Measurements from ENCODE around the gene RASGRF1. TPM values are rescaled to one million over a fixed set of nuclear protein-coding genes. Genes with fewer than 3 reads are reported as not detected.
"Not testable (repeated sequence)": the region's sequence is repeated elsewhere in the genome, so short reads cannot be mapped to it uniquely, and the experiment has no call there.

Gene RASGRF1
- total RNA-seq, 1 experiment from 2014 or later, result 0.15 TPM

DNA sequence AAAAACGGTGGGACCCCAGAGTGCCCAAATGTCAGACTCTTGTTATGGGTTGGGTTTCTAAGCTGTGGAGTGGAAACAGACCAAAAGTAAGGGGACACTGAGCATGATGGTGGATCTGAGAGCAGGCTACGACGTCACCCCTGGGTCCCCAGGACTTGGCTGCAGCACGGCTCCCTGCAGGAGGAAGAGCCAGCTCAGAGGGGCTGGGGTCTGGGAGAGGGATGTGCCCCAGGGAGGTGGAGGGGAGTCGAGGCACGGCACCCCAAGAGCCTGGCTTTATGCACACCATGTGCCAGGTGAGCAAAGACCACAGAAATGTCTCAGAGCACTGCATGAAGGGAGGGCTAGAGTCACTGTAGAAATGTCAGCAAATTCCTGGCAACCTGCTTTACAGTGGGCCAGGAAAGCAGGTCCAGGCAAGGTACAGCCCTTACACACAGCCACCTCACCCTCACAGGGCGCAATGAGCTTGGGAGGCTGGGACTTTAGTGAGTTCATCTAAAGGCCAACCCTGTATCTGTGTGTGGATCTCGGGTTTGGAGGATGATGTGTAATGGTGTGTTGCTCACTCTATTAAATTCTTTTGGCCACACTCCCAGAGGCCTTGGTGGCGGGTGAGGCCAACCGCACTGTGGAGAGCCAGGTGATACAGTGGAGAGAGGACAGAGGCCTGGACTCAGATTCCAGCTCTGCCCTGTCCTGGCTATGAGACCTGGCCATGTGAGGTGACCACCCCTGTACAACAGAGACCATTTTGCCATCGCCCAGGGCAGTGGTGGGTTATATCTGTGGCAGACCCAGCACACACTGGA is 159.8 kb downstream of the RASGRF1 start:
- DNase-seq (ENCODE audit: low spot score), result peak; percentile 94

DNA sequence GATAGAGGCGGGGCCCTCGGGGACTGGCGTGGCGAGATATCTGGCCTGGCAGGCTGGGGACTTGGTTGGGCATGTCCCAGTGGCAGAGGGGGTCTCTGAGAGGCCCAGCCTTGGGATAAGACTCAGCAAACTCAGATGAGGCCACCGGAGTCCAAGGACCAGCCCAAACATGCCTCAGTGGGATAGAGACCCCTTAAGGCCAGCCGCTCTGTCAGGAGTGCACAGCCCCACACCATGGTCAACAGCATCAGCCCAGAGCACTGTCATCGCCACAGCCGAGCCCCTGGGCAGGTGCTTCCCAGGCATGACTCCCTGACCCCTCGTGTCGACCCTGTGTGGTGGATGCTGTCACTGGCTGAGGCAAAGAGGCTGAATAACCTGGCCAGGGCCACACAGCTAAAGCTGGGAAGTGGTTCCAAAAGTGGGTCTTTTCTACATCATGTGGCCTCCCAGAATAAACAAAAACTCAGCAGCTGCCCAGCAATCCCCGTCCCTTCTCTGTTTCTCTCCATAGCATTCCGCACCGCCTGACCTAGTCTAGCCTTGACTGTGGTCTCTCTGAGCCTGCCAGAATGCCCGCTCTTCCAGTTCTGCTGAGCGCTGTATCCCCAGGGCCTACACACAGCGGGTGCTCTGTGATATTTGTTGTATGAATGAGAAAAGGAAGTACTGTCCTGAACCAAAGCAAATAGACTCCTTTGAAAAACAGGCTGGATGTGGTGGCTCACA is 160.9 kb downstream of the RASGRF1 start:
- no peak for DNase-seq (ENCODE audit: low spot score)

DNA sequence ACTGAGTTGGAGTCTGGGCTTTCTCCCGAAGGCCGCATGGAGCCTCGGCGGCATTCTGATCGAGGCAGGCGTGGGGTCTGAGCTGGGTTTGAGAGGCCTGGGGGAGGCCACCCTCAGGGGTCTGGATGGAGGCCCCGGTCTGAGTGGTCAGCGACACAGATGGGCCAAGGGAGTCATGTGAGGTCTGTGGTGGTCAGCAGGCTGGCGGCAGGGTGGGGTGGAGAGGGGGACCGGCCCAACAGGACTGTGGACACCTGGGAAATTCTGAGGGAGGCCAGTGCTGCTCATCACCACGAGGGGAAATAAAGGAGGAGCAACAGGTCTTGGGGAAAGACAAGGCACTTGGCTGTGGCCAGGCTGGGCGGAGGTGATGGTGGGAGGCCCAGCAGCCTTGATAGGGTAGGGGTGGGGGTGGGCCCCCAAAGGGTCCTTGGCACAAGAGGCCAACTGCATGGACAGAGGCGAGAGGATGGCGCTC is 161.9 kb downstream of the RASGRF1 start:
- DNase-seq (ENCODE audit: low spot score), result no peak

DNA sequence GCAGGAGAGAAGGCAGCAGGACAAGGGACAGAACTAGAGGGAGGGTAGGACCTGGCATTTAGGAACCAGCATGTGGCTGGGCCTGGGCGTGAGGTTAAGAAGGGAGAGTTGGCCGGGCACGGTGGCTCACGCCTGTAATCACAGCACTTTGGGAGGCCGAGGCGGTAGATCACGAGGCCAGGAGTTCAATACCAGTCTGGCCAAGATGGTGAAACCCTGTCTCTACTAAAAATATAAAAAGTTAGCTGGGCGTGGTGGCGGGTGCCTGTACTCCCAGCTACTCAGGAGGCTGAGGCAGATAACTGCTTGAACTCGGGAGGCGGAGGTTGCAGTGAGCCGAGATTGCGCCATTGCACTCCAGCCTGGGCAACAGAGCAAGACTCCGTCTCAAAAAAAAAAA is 162.4 kb downstream of the RASGRF1 start:
- DNase-seq (ENCODE audit: low spot score), result not testable (repeated sequence)

DNA sequence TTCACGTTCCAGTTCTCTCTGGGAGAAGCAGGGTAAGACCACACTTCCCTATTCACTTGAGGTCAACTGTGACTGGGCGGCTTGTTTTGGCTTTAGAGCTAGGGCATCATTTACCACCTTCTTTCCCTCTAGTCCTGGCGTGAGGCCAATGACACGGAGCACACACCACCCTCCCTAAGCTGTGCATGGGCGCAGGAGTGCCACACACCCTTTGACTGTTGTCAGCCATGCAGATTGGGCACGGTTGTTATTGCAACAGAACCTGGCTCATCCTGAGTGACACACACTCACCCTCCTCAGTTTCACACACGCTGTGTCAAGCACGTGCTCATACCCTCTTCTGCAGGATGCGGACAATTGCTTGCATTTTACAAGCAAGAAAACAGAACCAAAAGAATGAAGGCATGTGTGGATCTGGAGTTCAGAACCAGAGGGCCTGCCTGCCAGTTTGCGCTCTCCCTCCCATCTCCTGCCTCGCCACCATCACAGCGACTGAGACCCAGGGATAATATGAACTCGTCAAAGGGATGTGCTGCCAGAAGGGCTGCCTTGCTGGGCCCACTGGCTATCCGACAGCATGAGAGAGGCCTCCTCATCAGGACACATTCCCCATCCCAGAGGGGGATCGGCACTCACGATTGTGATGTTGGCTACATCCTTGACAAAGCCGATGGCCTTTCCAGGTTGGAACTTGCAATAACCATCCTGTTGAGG is 163.3 kb downstream of the RASGRF1 start:
- DNase-seq (ENCODE audit: low spot score), result no peak

DNA sequence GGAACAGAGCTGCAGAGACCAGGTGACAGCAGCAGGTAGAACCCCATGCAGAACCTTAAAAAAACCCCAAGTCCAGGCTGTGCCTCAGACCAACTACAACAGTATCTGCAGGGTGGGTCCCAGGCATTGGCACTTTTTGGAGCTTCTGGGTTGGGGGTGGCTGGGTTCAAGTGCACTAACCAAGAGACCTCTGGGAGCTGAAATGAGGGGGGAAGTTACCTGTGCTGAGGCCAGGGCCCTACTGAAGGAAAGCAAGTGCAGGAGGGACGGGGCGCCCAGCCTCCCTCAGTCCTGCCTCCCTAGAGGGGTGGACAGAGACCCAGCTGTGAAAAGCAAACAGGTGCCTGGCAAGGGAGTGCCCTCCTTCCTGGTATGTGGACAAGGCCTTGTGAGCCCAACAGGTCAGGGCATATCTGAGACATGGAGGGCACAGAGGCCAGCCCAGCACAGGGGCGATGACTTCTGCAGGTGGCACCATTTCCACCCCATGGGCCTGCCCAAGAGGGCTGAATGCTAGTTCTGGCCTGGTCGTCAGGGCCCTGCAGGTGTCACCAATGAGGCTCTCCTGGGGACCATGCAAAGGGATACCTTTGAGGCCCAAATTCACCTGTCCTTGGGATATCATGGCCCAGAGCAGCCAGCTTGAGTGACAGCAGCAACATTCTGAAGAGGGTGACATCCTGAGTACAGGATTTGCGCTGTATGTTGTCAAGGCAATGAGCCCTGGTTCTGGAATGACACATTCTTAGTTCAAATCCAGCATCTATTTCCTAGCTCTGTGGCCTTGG is 164.4 kb downstream of the RASGRF1 start:
- no peak for DNase-seq (ENCODE audit: low spot score)

DNA sequence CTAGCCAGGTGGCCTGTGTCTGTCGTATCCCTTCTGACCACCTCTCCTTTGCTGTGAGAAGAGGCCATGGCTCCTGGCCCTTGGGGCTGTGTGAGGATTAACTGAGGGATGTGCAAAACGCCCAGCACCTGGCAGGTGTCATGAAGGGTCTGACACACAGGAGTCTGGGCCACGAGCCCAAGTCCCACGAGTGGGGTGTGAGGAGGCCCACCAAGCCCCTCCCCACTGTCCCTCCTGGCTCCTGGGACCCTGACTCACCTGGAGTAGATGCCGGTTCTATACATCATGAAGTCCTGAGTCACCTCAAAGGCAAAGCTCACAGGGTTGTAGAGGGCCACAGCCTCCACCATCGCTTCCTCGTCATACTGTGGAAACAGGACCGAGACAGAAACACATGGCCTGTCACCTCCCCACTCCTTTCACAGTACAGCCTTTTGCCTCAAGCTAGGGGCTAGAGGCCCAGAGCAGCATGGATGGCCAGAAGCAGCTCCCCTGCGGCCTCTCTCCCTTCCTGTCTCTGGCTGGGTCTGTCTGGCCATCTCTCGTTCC is 165.4 kb downstream of the RASGRF1 start:
- DNase-seq (ENCODE audit: low spot score), result no peak

DNA sequence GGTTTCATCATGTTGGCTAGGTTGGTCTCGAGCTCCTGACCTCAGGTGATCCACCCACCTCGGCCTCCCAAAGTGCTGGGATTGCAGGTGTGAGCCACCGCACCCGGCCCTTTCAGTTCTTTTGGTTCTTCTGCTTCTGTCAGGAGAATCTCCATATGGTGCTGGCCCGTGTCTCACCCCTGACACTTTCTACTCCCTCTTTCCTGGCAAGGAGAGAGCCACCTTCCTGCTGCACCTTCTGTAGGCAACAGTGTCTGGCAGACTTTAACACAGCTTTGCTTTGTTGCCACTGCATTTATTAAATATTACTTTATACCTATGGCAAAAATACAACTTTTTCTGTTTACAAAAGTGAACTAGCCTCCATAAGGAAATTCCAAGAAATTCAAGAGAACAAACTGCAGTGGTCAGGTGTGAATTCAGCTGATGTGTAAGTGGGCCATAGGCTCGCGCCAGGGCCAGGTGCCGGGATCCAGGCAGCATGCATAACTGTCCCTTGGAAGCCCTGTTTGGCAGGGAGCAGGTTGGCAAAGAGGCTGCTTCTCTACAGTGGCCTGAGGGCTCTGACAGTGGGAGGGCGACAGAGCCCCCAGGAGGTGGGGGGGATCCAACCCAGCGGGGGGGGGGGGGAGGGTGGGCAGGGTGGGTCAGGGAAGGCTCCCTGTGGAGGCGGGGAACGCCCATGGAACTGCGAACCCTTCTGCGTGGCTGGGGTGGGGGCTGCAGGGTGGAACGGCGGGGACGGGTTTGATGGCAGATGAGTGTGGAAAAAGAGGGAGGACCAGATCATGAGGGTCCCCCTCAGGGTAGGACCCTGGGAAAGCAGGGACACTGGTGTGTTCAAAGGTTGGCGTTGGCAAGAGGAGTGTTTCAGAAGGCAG is 166.9 kb downstream of the RASGRF1 start:
- no peak for DNase-seq (ENCODE audit: low spot score)

DNA sequence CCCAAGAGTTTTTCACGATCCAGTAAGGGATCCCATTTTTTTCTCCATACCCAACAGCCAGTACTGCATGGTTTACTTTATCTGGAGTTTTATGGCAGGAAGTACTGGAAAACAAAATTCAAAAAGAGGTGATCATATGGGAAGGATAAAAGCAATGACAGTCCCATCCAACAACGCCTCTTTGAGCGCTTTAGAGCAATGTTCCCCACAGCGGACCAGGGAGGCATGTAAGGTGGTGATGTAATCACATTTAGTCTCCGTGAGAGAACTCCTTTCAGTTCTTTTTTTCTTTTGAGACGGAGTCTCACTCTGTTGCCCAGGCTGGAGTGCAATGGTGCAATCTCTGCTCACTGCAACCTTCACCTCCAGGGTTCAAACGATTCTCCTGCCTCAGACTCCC is 167.6 kb downstream of the RASGRF1 start:
- no peak for DNase-seq (ENCODE audit: low spot score)

DNA sequence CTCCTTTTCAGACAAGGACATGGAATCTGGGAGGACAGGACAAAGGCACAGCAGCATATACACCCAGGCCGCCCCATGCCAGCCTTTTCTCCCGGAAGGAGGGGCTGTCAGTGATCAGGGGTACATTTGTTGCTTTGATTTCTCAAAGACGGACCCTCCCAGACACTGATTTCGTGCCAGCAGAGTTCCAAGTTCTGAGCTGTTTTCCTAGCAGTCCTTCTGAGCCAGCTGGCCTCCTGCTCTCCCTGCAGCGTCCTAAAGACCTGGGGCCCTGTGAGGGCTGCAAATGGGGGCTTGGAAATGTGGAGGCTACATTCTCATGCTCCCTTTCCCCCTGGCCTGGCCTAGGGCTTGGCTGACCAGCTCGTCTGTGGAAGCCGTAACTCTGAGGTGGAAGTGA is 168.1 kb downstream of the RASGRF1 start:
- DNase-seq (ENCODE audit: low spot score), result no peak

DNA sequence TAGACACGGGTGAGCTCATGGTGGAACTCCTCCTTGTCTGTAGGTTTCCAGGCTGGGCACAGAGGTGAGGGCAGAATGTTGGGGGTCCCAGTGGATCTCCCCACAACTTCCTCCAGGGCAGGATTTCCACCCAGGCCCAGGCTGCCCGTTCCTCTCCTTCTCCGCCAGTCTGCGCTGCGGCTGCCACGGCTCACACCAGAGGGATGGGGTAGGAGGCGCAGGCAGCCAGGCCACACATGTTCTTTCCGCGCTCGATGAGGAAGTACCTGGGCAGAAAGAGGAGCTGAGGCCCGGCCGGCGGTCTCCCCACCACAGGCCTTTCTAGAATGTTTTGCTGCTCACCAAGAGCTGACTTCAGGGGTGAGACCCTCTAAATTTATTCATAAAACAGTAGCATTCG is 168.6 kb downstream of the RASGRF1 start:
- no peak for DNase-seq (ENCODE audit: low spot score)

DNA sequence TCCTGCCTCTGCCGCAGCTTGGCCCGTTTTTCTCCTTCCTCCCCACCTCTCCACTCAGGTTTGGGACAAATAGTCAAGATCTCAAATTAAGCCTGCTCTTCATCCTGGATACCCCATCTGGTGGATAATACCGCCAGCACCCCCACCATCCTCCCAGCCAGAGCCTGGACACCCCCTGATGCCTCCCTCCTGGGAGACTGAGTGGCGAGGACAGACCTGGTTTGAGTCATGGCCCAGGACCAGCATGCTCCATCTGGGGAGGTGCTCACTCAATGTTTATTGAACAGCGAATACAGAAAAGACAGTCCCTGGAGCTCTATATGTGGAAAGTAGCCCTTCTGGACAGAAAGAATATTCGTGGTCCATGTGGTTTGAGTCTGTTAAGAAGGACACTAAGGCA is 169.1 kb downstream of the RASGRF1 start:
- no peak for DNase-seq (ENCODE audit: low spot score)

DNA sequence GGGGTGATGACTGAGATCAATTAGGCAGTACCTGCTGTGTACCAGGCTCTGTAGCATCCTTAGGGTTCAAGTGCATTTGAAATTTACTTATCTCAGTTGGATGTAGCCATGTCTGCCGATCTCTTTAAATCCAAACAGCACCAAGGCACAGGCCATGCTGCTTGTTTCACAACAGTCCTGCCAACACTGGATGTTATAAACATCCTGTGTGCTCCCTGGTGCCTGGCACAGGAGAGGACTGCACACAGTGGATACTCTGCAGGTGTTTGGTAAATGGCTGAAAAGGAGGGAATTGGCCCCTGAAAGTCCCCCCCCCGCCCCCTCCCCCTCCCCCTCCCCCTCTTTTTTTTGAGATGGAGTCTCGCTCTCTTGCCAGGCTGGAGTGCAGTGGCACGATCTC is 172.7 kb downstream of the RASGRF1 start:
- DNase-seq (ENCODE audit: low spot score), result no peak

DNA sequence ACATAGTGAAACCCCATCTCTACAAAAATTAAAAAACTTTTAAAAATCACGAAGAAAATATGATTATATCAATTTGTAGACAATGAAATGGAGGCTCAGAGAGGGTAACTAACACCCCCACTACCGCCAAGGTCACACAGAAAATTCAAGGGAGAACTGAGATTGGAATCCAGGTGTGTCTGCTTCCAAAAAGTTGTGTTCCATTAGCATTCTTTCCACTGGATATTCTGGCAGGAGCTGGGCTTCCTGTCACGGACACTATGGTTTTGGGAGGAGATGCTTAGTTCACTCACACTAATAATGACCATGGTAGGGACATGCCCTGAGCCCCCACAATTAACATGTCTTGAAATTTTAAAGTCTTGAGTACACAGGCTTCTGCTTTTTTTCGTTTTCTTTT is 174.5 kb downstream of the RASGRF1 start:
- no peak for DNase-seq (ENCODE audit: low spot score)

DNA sequence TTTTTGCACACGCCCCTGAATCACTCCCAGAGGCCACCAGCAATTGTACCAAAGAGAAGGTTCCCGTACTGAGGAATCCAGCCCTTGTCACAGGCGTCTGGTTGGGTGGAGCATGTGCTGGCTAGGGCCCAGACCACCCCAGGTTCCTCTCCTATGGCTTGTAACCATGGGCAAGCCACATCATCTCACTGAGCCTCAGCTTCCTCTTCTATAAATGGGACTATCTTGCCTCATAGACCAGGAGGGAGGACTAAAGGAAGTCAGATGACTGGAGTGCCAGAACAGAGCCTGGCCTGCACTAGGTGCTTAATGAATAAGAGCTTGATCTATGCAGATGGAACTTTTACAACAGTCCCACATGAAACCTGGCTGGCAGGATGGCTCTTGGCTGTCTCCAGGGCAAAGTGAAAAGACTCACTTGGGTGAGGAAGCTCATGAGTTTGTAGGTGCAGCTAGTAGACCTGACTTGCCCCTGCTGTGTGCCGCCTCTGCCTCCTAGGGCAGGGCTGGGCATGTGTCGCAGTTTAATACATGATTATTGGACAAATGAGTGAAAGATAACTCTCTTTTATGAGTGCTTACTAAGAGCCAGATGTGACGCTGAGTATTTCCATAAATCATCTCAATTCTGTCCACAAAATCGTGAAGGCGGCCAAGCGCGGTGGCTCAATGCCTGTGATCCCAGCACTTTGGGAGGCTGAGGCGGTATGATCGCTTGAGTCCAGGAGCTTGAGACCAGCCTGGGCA is 175.1 kb downstream of the RASGRF1 start:
- DNase-seq (ENCODE audit: low spot score), result no peak

DNA sequence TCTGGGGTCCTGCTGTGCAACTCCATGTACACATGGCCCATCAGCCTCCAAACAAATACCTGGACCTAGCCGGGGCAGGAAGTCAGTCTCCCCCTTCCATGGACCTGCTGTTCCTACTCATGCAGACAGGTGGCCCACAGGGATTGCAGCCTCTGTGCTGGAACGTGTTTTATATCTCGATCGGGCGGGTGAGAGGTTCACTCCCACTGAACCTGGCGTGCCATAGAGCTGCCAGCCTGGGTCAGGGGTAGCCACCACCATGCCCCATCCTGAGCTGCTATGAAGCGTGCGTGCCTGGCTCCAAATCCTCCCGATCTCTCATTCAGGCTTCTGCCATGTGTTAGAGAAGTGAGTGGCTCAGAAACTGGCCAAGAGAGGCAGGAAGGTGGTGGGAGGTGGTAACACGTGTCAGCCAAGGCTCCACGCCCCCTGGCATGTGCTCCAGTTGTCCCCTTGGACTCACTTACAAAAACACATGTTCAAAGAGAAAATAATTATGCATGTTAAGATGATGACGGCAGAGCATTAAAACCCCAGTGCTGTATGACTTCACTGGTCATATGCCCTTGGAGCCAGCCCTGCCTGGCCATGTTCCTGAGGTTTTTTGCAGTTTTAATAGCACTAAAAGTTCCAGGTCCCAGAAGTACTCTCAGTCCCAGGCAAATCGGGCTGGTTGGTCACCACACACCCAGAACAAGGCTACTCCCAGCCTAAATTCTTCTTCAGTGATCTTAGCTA is 176.4 kb downstream of the RASGRF1 start:
- no peak for DNase-seq (ENCODE audit: low spot score)

DNA sequence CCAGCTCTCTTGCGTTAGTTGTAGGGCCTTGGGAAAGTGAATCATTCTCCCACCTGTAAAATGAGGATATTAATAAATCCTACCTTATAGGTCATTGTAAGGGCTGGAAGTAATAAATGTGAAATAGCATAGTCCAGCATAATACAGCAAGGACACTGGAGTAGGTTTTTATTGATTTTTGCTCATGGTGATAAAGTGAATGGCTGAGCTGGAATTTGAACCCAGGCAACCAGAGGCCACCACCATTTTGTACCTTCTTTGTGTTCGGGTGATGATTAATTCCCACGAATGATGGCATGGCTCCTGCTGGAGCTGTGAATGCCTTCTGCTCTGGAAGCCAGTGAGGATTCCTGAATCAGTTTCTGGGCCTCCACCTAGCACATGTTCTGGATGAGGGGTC is 177.6 kb downstream of the RASGRF1 start:
- no peak for DNase-seq (ENCODE audit: low spot score)

DNA sequence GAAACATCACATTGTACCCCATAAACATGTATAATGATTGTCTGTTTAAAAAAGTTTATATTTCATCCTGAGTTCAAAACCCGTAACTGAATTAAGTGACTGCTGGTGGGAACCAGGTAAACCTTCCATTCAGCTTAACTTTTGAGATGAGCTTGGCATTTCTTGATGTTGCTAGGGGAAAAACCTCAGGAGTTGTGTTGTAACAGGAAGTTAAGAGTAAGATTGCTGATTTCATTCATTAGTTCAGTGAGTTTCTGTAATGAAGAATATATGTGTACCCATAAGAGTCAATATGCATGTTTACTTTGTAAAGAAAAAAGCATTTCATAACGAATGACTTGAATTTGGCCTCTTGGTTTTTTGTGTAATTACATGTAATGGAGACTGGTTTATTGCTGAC is 178.3 kb downstream of the RASGRF1 start:
- DNase-seq (ENCODE audit: low spot score), result no peak

DNA sequence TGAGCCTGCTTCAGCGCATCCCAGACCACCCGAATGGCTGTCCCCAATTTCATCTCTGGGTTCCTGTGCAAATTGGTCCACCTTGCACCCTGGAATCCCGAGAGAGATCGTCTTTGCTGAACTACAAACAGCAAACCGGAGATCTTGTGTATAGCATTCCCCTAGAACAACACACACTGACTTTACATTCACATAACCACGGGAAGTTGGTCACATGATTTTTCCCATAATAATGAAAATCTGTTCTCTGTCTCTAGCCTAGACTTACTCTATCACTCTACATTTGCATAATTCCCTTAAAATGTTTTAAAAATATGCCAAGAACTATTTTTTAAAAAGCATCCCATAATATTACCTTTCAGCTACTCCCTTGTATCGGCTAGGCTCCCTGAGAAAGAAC is 180.3 kb downstream of the RASGRF1 start:
- no peak for DNase-seq (ENCODE audit: low spot score)

All from H4 (cell line).